K562 (cell line): ENCODE results near the gene GAL3ST3. TPM values are rescaled to one million over a fixed set of nuclear protein-coding genes. Genes with fewer than 3 reads are reported as not detected.

Source experiments
- BCOR ChIP-seq: fragments of 450-650 bp; IDR thresholded peaks from 2 replicates; pipeline ENCODE4 v1.6.1; 2016
- CREB1 ChIP-seq, 2 experiments: sonication (generic) in 1 of 2; formaldehyde crosslinking in 1 of 2; IDR thresholded peaks; 2 replicates each; pipeline versions ENCODE4 v1.6.1 to v1.8.0; 2012 to 2022; ENCODE audit warnings: inconsistent platforms in 1 of 2, mild to moderate bottlenecking in 1 of 2, missing genetic modification reagents in 1 of 2, moderate library complexity in 1 of 2
- FOXK1 ChIP-seq: sonication (generic); formaldehyde crosslinking; IDR thresholded peaks from 2 replicates; pipeline ENCODE4 v1.8.0; 2022; ENCODE audit warnings: missing genetic modification reagents, mild to moderate bottlenecking, borderline replicate concordance
- HEY1 ChIP-seq: fragments of 250-450 bp; sonication (Bioruptor Pico); IDR thresholded peaks from 2 replicates; pipeline ENCODE4 v1.5.0; 2020; ENCODE audit warnings: mild to moderate bottlenecking, moderate library complexity, borderline replicate concordance
- JUN ChIP-seq, 2 experiments: sonication (generic) in 1 of 2; formaldehyde crosslinking in 1 of 2; IDR thresholded peaks; 2 replicates each; pipeline versions ENCODE4 v1.6.1 to v1.8.0; 2012 to 2022; ENCODE audit warnings: borderline replicate concordance in 2 of 2, mild to moderate bottlenecking in 2 of 2, improper control_type of control experiment in 1 of 2, low read depth in 1 of 2, low read length in 1 of 2, missing genetic modification reagents in 1 of 2
- KDM5B ChIP-seq: fragments of 200-600 bp; sonication (generic); IDR thresholded peaks from 2 replicates; pipeline ENCODE4 v1.6.1; 2012; ENCODE audit warnings: low read depth, mild to moderate bottlenecking, moderate library complexity, low read length, control low read depth, inconsistent platforms; ENCODE audit not compliant: insufficient replicate concordance
- POLR3A ChIP-seq: IDR thresholded peaks from 2 replicates; pipeline ENCODE4 v1.6.1; 2011; ENCODE audit warnings: borderline replicate concordance, mild to moderate bottlenecking, moderate library complexity; ENCODE audit not compliant: insufficient read length, insufficient read depth; ENCODE audit errors: extremely low read depth
- RBFOX2 ChIP-seq: fragments of 200-400 bp; formaldehyde crosslinking; IDR thresholded peaks from 2 replicates; pipeline ENCODE4 v1.6.1; 2017; ENCODE audit warnings: low read depth, mild to moderate bottlenecking, low read length, moderate library complexity
- TCF7L2 ChIP-seq: fragments of 150-350 bp; IDR thresholded peaks from 2 replicates; pipeline ENCODE4 v1.6.1; 2016; ENCODE audit warnings: low read depth, mild to moderate bottlenecking, low read length, moderate library complexity
- ZNF124 ChIP-seq: sonication (generic); formaldehyde crosslinking; IDR thresholded peaks from 2 replicates; pipeline ENCODE4 v1.8.1; 2022; ENCODE audit warnings: missing genetic modification reagents
- ZNF507 ChIP-seq: conservative IDR thresholded peaks from 2 replicates; pipeline ENCODE4 v1.6.1; 2017; ENCODE audit warnings: missing genetic modification characterization, missing compliant biosample characterization
- polyA plus RNA-seq, 8 experiments: library from polyadenylated mRNA; depleted of rRNA in 4 of 8; stranded (reverse) in 5 of 8; unstranded in 3 of 8; fragments of >200 nt; fragmentation: Nextera tagmentation in 2 of 8; fragmentation: Illumina TruSeq in 1 of 8; extraction: Ambion mirVana in 2 of 8; extraction: Trizol in 1 of 8; gene quantifications; 2 replicates each; pipeline versions ENCODE4 v1.2.1 to v1.2.3, GENCODE V29; 2011 to 2014; ENCODE audit warnings: inconsistent platforms in 1 of 8, missing spikeins in 1 of 8
- total RNA-seq, 7 experiments: library from RNA; depleted of rRNA in 6 of 7; stranded (reverse); fragments of >200 nt in 6 of 7; fragmentation: Illumina TruSeq in 2 of 7; extraction: Trizol in 2 of 7; gene quantifications; 2 replicates each; pipeline versions ENCODE4 v1.2.1 to v1.2.3, GENCODE V29; 2011 to 2021; ENCODE audit warnings: low replicate concordance in 1 of 7
- TF ChIP-seq, protein P1 (sequence below), 2 experiments: fragments of 450-650 bp in 1 of 2; sonication (generic) in 1 of 2; formaldehyde crosslinking in 1 of 2; IDR thresholded peaks in 1 of 2; conservative IDR thresholded peaks in 1 of 2; 2 replicates each; pipeline versions ENCODE4 v1.6.1 to v1.8.1; 2016 to 2023; ENCODE audit warnings: mild to moderate bottlenecking in 2 of 2, moderate library complexity in 2 of 2, inconsistent platforms in 1 of 2, missing genetic modification reagents in 1 of 2
- TF ChIP-seq, protein P2 (sequence below): fragments of 200-800 bp; sonication (Bioruptor generic); IDR thresholded peaks from 2 replicates; pipeline ENCODE4 v1.6.1; 2017; ENCODE audit warnings: missing genetic modification characterization, missing compliant biosample characterization
- TF ChIP-seq, protein P3 (sequence below): fragments of 450-650 bp; IDR thresholded peaks from 2 replicates; pipeline ENCODE4 v1.6.1; 2016; ENCODE audit warnings: low read depth

Gene GAL3ST3
- total and polyA plus RNA-seq, 9 of the 15 experiments (the other 6 are each of a cell fraction or from before 2014, with no cell fraction given): not detected

DNA sequence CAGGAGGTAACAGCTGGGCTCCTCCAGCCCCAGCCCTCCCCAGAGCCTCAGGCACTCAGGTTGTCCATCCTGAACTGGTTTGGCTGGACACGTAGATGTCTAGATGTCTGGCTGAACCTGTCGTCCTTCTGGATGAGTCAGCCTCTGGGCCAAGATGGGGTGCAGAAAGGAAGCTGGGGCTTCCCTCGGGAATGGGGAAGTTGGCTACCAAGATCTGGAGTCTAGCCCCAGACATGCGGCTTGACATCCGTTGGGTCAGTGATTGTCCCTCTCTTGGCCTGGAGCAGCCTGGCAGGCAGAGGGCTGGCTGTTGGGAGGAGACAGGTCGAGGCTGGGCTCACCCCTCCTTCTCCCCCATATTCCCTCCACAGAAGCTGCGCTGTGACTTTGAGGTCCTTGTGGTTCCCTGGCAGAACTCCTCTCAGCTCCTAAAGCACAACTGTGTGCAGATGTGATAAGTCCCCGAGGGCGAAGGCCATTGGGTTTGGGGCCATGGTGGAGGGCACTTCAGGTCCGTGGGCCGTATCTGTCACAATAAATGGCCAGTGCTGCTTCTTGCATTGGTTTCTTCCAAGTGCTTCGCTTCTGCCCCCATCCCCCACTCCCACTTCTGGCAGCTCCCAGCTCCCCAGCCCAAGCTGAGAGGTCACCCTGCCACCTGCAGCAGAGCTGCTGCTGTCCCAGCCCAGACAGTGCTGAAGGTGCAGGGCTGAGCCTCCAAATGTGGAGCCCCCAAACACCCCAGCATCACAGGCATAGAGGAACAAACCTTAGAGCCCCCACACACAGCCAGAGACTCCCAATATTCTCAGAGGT lies 35.8 kb downstream of the GAL3ST3 start (continued):
- TF ChIP-seq KDM5B: no peak
- TF ChIP-seq TCF7L2: no peak
- TF ChIP-seq JUN (IDR thresholded peaks at IDR 0.05; ENCODE audit: borderline replicate concordance, low read depth, low read length): 0 out of 2 replicates have a peak, but pooled peaks have one; percentile 18
- TF ChIP-seq JUN (CRISPR knock-in tag; IDR thresholded peaks at IDR 0.05; ENCODE audit: borderline replicate concordance): 0 out of 2 replicates have a peak, but pooled peaks have one; percentile 72
- TF ChIP-seq BCOR: no peak
- TF ChIP-seq, protein P1, sequence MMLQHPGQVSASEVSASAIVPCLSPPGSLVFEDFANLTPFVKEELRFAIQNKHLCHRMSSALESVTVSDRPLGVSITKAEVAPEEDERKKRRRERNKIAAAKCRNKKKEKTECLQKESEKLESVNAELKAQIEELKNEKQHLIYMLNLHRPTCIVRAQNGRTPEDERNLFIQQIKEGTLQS (IDR thresholded peaks at IDR 0.05): peak; percentile 48; the same call in 1 of the 2 replicates
- TF ChIP-seq, protein P1 (CRISPR knock-in tag; conservative IDR thresholded peaks at IDR 0.05): no peak
- TF ChIP-seq CREB1 (IDR thresholded peaks at IDR 0.05): no peak
- 0 out of 2 replicates have a peak, but pooled peaks have one; percentile 16 for TF ChIP-seq CREB1 (CRISPR knock-in tag; IDR thresholded peaks at IDR 0.05)
- 0 out of 2 replicates have a peak, but pooled peaks have one; percentile 65 for TF ChIP-seq FOXK1 (CRISPR knock-in tag)
- TF ChIP-seq, protein P2, sequence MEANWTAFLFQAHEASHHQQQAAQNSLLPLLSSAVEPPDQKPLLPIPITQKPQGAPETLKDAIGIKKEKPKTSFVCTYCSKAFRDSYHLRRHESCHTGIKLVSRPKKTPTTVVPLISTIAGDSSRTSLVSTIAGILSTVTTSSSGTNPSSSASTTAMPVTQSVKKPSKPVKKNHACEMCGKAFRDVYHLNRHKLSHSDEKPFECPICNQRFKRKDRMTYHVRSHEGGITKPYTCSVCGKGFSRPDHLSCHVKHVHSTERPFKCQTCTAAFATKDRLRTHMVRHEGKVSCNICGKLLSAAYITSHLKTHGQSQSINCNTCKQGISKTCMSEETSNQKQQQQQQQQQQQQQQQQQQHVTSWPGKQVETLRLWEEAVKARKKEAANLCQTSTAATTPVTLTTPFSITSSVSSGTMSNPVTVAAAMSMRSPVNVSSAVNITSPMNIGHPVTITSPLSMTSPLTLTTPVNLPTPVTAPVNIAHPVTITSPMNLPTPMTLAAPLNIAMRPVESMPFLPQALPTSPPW (CRISPR knock-in tag): peak; percentile 44; the same call in 1 of the 2 replicates
- no peak for TF ChIP-seq ZNF507 (tag)
- TF ChIP-seq ZNF124 (CRISPR knock-in tag): no peak
- no peak for TF ChIP-seq RBFOX2
- no peak for TF ChIP-seq HEY1 (CRISPR knock-in tag)
- TF ChIP-seq, protein P3, sequence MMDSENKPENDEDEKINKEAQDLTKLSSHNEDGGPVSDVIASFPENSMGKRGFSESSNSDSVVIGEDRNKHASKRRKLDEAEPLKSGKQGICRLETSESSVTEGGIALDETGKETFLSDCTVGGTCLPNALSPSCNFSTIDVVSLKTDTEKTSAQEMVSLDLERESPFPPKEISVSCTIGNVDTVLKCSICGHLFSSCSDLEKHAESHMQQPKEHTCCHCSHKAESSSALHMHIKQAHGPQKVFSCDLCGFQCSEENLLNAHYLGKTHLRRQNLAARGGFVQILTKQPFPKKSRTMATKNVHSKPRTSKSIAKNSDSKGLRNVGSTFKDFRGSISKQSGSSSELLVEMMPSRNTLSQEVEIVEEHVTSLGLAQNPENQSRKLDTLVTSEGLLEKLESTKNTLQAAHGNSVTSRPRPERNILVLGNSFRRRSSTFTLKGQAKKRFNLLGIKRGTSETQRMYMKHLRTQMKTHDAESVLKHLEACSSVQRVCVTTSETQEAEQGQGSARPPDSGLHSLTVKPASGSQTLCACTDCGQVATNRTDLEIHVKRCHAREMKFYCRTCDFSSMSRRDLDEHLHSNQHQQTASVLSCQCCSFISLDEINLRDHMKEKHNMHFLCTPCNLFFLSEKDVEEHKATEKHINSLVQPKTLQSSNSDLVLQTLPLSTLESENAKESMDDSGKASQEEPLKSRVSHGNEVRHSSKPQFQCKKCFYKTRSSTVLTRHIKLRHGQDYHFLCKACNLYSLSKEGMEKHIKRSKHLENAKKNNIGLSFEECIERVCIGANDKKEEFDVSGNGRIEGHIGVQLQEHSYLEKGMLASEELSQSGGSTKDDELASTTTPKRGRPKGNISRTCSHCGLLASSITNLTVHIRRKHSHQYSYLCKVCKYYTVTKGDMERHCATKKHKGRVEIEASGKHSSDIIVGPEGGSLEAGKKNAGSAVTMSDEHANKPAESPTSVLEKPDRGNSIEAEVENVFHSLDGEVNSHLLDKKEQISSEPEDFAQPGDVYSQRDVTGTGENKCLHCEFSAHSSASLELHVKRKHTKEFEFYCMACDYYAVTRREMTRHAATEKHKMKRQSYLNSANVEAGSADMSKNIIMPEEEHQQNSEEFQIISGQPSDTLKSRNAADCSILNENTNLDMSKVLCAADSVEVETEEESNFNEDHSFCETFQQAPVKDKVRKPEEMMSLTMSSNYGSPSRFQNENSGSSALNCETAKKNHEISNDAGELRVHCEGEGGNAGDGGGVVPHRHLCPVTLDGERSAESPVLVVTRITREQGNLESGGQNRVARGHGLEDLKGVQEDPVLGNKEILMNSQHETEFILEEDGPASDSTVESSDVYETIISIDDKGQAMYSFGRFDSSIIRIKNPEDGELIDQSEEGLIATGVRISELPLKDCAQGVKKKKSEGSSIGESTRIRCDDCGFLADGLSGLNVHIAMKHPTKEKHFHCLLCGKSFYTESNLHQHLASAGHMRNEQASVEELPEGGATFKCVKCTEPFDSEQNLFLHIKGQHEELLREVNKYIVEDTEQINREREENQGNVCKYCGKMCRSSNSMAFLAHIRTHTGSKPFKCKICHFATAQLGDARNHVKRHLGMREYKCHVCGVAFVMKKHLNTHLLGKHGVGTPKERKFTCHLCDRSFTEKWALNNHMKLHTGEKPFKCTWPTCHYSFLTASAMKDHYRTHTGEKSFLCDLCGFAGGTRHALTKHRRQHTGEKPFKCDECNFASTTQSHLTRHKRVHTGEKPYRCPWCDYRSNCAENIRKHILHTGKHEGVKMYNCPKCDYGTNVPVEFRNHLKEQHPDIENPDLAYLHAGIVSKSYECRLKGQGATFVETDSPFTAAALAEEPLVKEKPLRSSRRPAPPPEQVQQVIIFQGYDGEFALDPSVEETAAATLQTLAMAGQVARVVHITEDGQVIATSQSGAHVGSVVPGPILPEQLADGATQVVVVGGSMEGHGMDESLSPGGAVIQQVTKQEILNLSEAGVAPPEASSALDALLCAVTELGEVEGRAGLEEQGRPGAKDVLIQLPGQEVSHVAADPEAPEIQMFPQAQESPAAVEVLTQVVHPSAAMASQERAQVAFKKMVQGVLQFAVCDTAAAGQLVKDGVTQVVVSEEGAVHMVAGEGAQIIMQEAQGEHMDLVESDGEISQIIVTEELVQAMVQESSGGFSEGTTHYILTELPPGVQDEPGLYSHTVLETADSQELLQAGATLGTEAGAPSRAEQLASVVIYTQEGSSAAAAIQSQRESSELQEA: no peak
- TF ChIP-seq POLR3A: no peak
